Measurements from ENCODE around the gene NAA80. TPM values are rescaled to one million over a fixed set of nuclear protein-coding genes. Genes with fewer than 3 reads are reported as not detected.

Gene NAA80
- total and polyA plus RNA-seq, 10 of the 15 experiments (the other 5 are each of a cell fraction or from before 2014, with no cell fraction given): 0.48 to 12.7 (median 6.7) TPM

DNA sequence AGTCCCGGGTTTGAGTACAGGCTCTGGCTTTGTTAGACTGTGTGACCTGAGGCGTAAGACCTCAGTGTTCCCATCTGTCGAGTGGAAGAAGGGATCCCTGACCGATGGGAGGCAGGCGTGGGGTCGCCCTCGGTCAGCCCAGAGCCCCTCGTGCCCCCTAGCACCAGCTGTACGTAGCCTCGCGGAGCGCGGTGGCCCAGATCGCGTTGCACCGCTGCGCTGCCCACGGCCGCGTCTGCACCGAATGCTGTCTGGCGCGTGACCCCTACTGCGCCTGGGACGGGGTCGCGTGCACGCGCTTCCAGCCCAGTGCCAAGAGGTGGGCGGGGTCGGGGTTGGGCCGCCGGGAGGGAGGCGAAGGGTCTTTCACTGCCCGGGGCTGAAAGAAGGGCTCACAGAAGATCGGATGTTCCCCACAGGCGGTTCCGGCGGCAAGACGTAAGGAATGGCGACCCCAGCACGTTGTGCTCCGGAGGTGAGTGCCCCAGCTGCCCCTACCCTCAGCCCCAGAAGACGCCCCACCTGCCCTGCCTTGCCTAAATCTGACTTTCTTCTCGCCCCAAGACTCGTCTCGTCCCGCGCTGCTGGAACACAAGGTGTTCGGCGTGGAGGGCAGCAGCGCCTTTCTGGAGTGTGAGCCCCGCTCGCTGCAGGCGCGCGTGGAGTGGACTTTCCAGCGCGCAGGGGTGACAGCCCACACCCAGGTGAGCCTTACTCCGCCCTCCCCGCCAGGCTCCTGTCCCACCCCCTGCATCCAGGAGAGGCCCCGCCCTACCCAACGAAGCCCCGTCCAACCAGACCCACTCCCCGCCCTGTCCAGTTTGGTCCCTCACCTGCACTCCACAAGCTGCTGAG, 23.8 kb downstream of the NAA80 start (continued):
- TF ChIP-seq, protein P1, sequence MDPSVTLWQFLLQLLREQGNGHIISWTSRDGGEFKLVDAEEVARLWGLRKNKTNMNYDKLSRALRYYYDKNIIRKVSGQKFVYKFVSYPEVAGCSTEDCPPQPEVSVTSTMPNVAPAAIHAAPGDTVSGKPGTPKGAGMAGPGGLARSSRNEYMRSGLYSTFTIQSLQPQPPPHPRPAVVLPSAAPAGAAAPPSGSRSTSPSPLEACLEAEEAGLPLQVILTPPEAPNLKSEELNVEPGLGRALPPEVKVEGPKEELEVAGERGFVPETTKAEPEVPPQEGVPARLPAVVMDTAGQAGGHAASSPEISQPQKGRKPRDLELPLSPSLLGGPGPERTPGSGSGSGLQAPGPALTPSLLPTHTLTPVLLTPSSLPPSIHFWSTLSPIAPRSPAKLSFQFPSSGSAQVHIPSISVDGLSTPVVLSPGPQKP (IDR thresholded peaks at IDR 0.05; ENCODE audit: low read depth, low read length): no peak
- TF ChIP-seq, protein P2, sequence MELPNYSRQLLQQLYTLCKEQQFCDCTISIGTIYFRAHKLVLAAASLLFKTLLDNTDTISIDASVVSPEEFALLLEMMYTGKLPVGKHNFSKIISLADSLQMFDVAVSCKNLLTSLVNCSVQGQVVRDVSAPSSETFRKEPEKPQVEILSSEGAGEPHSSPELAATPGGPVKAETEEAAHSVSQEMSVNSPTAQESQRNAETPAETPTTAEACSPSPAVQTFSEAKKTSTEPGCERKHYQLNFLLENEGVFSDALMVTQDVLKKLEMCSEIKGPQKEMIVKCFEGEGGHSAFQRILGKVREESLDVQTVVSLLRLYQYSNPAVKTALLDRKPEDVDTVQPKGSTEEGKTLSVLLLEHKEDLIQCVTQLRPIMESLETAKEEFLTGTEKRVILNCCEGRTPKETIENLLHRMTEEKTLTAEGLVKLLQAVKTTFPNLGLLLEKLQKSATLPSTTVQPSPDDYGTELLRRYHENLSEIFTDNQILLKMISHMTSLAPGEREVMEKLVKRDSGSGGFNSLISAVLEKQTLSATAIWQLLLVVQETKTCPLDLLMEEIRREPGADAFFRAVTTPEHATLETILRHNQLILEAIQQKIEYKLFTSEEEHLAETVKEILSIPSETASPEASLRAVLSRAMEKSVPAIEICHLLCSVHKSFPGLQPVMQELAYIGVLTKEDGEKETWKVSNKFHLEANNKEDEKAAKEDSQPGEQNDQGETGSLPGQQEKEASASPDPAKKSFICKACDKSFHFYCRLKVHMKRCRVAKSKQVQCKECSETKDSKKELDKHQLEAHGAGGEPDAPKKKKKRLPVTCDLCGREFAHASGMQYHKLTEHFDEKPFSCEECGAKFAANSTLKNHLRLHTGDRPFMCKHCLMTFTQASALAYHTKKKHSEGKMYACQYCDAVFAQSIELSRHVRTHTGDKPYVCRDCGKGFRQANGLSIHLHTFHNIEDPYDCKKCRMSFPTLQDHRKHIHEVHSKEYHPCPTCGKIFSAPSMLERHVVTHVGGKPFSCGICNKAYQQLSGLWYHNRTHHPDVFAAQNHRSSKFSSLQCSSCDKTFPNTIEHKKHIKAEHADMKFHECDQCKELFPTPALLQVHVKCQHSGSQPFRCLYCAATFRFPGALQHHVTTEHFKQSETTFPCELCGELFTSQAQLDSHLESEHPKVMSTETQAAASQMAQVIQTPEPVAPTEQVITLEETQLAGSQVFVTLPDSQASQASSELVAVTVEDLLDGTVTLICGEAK (IDR thresholded peaks at IDR 0.05; ENCODE audit: borderline replicate concordance): no peak
- no peak for TF ChIP-seq ETV6 (conservative IDR thresholded peaks at IDR 0.05 in 1 of 2, IDR thresholded peaks at IDR 0.05 in 1 of 2; ENCODE audit: borderline replicate concordance in 1 of 2, low read depth in 1 of 2)
- TF ChIP-seq, protein P3, sequence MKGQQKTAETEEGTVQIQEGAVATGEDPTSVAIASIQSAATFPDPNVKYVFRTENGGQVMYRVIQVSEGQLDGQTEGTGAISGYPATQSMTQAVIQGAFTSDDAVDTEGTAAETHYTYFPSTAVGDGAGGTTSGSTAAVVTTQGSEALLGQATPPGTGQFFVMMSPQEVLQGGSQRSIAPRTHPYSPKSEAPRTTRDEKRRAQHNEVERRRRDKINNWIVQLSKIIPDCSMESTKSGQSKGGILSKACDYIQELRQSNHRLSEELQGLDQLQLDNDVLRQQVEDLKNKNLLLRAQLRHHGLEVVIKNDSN (IDR thresholded peaks at IDR 0.05; ENCODE audit: borderline replicate concordance, extremely low read length, insufficient read depth, low read depth, low read length): no peak

Measured in GM12878 (cell line).